Right lung (tissue), 10 donors: ENCODE results near the gene LRFN4. TPM values are rescaled to one million over a fixed set of nuclear protein-coding genes. Genes with fewer than 3 reads are reported as not detected.
"Not testable (repeated sequence)": the region's sequence is repeated elsewhere in the genome, so short reads cannot be mapped to it uniquely, and the experiment has no call there.

ENCODE experiments used
- DNase-seq, 2 donors: peaks; one replicate each; pipeline ENCODE4 v3.0.0-alpha.2; 2013
- long read RNA-seq, 8 donors: transcript quantifications; one replicate each; lab custom pipeline, GENCODE V29; 2026
- polyA plus RNA-seq, 5 donors: library from polyadenylated mRNA; unstranded; fragments of 120-200 nt; gene quantifications; one replicate each; pipeline versions ENCODE4 v1.2.1 to v1.2.3, GENCODE V29; 2013; ENCODE audit warnings: inconsistent platforms in 1 of 5, low replicate concordance in 1 of 5; ENCODE audit not compliant: insufficient read length in 5 of 5, insufficient read depth in 1 of 5

Gene LRFN4
- polyA plus RNA-seq: 10 to 100 TPM in 2 of 5 donors, 1 to 10 TPM in 3; 6.4 to 19.8 (median 8.8) TPM
- long read RNA-seq, donor 1, transcript LRFN4-201 (2 exons, 2,431 nt): major isoform, 9 of 9 reads
- long read RNA-seq, donor 1, partial matches to known transcripts: 0 of 9 reads
- long read RNA-seq, donor 1, other reads (novel, unspliced or antisense): 0 of 9 reads
- long read RNA-seq, donor 2, partial matches to known transcripts: 0 of 3 reads
- long read RNA-seq, donor 2, other reads (novel, unspliced or antisense): 0 of 3 reads
- long read RNA-seq, donor 3, transcript LRFN4-201 (2 exons, 2,431 nt): major isoform, 10 of 19 reads
- long read RNA-seq, donor 3, partial matches to known transcripts: 9 of 19 reads
- long read RNA-seq, donor 3, other reads (novel, unspliced or antisense): 0 of 19 reads
- long read RNA-seq, donor 4, partial matches to known transcripts: 6 of 9 reads
- long read RNA-seq, donor 4, other reads (novel, unspliced or antisense): 0 of 9 reads
- long read RNA-seq, donor 5, transcript LRFN4-201 (2 exons, 2,431 nt): major isoform, 7 of 7 reads
- long read RNA-seq, donor 5, partial matches to known transcripts: 0 of 7 reads
- long read RNA-seq, donor 5, other reads (novel, unspliced or antisense): 0 of 7 reads
- long read RNA-seq, donor 6, transcript LRFN4-201 (2 exons, 2,431 nt): major isoform, 10 of 19 reads
- long read RNA-seq, donor 6, partial matches to known transcripts: 9 of 19 reads
- long read RNA-seq, donor 6, other reads (novel, unspliced or antisense): 0 of 19 reads
- long read RNA-seq, donor 7, transcript LRFN4-201 (2 exons, 2,431 nt): major isoform, 9 of 9 reads
- long read RNA-seq, donor 7, partial matches to known transcripts: 0 of 9 reads
- long read RNA-seq, donor 7, other reads (novel, unspliced or antisense): 0 of 9 reads
- long read RNA-seq, donor 8, partial matches to known transcripts: 0 of 2 reads
- long read RNA-seq, donor 8, other reads (novel, unspliced or antisense): 0 of 2 reads

DNA sequence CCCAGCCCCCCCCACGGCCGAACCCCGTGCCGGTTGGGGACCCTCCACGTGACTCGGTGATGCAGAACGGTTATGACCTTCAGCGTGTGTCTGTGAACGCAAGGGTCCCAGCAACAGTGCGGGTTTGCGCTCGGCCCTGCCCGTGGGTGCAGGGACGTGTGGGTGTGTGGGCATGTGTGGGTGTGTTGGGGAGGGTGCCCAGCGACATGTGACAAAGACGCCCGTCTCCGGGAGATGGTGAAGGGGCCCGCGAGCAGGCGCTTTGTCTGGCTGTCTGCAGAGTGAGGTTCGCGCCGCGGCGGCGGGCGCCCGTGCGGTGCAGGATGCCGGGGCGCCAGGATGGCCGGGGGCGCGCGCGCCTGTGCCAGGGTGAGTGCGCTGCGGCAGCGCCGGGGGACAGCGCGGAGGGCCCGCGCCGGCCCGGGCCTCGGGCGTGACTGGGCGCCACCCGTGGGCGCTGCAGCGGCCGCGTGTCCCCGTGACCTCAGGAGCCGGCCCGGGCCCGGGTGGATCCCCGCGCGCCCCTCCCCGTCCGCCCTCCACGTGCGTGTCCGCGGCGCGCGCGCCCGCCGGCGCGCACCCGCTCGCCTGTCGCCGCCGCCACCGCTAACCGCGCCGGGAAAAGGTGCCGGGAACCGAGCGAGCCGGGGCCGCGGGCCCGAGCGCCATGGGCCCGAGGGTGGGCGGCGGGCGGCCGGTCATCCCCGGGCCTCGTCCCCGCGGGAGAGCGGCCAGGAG, at the start of gene LRFN4:
TSS of gene LRFN4 (plus strand) at position 569 of the 738 bp plus-strand sequence. CDS start 681 bp downstream, outside the sequence.
- DNase-seq: no peak

DNA sequence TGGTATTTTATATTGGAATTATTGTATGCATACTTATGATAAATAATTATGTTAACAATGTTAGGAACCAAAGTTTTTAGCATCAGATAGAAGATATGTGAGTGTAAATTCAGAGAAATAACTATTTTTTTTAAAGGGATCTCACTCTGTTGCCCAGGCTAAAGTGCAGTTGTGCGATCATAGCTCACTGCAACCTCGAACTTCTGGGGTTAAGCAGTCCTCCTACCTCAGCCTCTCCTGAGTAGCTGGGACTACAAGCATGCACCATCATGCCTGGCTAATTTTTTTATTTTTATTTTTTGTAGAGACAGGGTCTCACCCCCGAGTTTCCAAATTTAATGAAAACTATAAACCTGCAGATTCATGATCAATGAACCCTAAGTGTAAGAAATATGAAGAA, 47.3 kb upstream of the LRFN4 start:
- no peak for DNase-seq

- DNase-seq: no peak
Observed at GRCh38 chr11:66810576-66811185, 46.2 kb upstream of the LRFN4 start.

GRCh38 chr11:66814678-66815077, 42.2 kb upstream of the LRFN4 start:
- no peak for DNase-seq

DNA sequence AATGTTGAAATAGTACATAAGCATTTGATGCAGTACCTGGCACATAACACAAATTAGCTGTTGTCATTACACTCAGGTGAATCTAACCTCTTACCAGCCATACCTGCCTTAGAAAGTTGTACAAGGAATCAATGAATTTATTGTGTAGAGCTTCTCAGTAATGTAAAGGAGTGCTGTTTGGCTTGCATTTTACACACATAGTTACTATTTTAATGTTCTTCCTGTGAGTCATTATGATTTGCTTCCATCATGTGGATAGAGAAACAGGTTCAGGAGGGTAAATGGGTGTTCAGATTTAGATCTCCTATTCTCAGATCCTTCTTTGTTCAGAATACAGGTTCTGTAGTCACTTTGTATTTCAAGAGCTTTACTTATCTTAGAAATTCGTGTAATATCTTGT, 41.2 kb upstream of the LRFN4 start:
- DNase-seq: no peak

DNA sequence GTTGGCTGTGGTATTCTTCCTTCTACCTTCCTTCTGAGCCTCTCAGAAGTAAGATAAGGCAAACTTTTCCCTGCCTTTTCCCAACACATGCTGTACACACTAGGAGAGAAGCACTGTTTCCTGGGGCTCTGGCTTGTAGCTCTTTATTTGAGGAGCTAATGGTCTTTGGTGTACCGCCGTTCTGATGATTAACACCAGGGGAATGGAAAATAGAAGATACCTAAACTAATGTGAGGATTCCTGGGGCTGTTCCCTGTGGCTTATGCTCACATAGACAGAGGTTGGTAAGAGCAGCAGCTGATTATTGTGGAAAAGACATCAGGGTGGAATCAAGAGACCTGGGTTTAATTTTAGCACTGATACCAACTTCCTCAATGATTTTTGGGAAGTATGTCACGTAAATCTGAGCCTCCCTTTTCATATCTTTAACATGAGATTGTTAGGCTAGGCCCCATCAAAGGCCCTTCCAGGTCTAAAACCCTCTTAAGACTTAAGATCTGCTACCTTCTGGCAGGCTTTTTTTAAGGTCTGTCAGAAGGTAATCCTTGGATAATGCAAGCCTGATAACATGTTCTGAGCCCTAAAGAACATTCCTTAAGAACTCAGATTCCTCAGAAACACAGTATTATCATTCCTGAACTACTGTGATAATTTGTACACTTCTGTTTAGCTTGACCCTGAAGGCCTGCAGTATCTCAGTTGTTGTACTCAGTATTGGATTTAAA, 38.5 kb upstream of the LRFN4 start:
- DNase-seq: no peak

- DNase-seq: no peak
Observed at GRCh38 chr11:66820381-66820780, 36.5 kb upstream of the LRFN4 start.

- DNase-seq: no peak
Observed at GRCh38 chr11:66820901-66821300, 36.0 kb upstream of the LRFN4 start.

- DNase-seq: no peak
Observed at GRCh38 chr11:66823700-66824099, 33.2 kb upstream of the LRFN4 start.

DNA sequence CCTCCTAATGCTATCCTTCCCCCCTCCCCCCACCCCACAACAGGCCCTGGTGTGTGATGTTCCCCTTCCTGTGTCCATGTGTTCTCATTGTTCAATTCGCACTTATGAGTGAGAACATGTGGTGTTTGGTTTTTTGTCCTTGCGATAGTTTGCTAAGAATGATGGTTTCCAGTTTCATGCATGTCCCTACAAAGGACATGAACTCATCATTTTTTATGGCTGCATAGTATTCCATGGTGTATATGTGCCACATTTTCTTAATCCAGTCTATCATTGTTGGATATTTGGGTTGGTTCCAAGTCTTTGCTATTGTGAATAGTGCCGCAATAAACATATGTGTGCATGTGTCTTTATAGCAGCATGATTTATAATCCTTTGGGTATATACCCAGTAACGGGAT, 32.3 kb upstream of the LRFN4 start:
- DNase-seq: not testable (repeated sequence)

- DNase-seq: no peak
Observed at GRCh38 chr11:66834539-66834845, 22.4 kb upstream of the LRFN4 start.

GRCh38 chr11:66834943-66835342, 21.9 kb upstream of the LRFN4 start:
- no peak for DNase-seq

DNA sequence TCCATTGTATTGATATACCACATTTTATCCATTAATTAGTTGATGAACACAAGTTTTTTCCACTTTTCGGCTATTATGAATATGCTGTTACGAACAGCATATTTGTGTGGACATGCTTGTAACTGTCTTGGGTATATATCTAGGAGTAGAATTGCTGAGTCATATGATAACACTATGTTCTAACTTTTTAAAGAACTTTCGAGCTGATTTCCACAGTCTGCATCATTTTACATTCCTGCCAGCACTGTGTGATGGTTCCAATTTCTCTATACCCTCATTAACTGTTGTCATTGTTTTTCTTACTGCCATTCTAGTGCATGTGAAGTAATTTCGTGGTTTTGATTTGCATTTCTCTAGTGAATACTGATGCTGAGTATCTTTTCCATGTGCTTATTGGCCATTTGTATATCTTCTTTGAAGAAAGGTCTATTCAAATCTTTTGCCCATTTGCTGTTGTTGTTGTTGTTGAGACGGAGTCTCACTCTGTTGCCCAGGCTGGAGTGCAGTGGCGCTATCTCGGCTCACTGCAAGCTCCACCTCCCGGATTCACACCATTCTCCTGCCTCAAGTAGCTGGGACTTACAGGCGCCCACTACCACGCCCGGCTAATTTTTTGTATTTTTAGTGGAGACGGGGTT, 21.0 kb upstream of the LRFN4 start:
- DNase-seq: no peak

GRCh38 chr11:66840317-66841091, 16.4 kb upstream of the LRFN4 start:
- no peak for DNase-seq

DNA sequence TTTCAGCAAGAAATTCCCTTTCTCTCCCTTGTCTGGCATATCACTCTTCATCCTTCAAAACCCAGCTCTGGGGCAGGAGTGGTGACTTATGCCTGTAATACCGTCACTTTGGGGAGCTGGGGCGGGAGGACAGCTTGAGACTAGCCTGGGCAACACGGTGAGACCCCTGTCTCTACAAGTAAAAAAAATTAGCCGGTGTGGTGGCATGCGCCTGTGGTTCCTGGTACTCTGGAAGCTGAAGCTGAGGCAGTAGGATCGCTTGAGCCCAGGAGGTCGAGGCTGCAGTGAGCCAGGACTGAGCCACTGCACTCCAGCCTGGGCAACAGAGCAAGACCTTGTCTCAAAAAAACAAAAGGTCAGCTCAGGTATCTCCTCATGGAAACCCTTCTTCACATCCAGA, 15.0 kb upstream of the LRFN4 start:
- no peak for DNase-seq

GRCh38 chr11:66842501-66842895, 14.4 kb upstream of the LRFN4 start:
- no peak for DNase-seq

GRCh38 chr11:66842896-66843775, 13.7 kb upstream of the LRFN4 start, which contains the start of gene RCE1:
Gene RCE1 (plus strand): TSS chr11:66843441. CDS start chr11:66843456, 15 bp downstream.
- DNase-seq: peak; percentile 90 to 91

DNA sequence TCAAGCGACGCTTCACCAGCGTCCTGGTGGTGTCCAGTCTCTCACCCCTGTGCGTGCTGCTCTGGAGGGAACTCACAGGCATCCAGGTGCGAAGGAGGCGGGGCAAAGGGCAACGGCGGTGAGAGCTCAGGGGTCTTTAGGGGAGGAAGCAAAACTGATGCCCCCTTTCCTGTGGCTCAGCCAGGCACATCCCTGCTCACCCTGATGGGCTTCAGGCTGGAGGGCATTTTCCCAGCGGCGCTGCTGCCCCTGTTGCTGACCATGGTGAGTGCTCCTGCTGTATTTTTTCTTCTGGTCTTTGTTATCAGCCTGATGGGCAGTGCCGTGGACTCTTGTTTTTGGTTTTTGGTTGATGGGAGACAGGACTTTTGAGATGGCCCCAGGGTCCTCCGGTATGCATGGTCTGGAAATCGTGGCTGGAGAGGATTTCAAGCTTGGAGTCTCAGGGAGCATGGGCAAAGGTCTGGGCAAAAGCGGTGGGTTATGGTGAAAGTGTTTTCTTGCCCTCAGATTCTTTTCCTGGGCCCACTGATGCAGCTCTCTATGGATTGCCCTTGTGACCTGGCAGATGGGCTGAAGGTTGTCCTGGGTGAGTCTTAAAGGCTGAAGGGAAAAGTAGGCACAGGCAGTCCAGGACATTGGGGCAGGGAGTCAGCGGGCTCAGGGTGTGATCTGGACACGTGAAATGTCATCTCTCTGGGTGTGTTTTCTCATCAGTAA, 12.9 kb upstream of the LRFN4 start:
- DNase-seq: no peak
